Activated T-cell treated with anti-CD3 and anti-CD28 coated beads, Interleukin-2, amount 50 U/mL, for 1 hour (primary cell): ENCODE data around the gene TIE1.

Experiments
- DNase-seq: peaks from one replicate; pipeline ENCODE4 v3.0.0-alpha.2; 2020

TIE1 gene

GRCh38 chr1:43300378-43301094, at the start of gene TIE1:
TSS of gene TIE1 (plus strand) at chr1:43300982. CDS start at chr1:43301072, 90 bp downstream.
- DNase-seq, result no peak

GRCh38 chr1:43251024-43251423, 49.8 kb upstream of the TIE1 start:
- no peak for DNase-seq

GRCh38 chr1:43252225-43252624, 48.6 kb upstream of the TIE1 start:
- no peak for DNase-seq

- no peak for DNase-seq
These were observed 47.6 kb upstream of the TIE1 start for GRCh38 chr1:43253173-43253572.

GRCh38 chr1:43253876-43254275, 46.9 kb upstream of the TIE1 start:
- no peak for DNase-seq

- DNase-seq, result no peak
These were observed 45.2 kb upstream of the TIE1 start for GRCh38 chr1:43255438-43256210.

- DNase-seq, result no peak
These were observed 43.9 kb upstream of the TIE1 start for GRCh38 chr1:43256675-43257570.

- DNase-seq, result no peak
These were observed 42.4 kb upstream of the TIE1 start for GRCh38 chr1:43258370-43258769.

- no peak for DNase-seq
These were observed 35.4 kb upstream of the TIE1 start for GRCh38 chr1:43265431-43265830.

- DNase-seq, result no peak
These were observed 33.9 kb upstream of the TIE1 start for GRCh38 chr1:43266881-43267280.

GRCh38 chr1:43267291-43267805, 33.4 kb upstream of the TIE1 start:
- no peak for DNase-seq

GRCh38 chr1:43267818-43268425, 32.9 kb upstream of the TIE1 start:
- no peak for DNase-seq

GRCh38 chr1:43269627-43270375, 31.0 kb upstream of the TIE1 start, which contains the start of gene TMEM125:
TSS of gene TMEM125 (plus strand) at chr1:43269983. CDS start at chr1:43272723, 2,740 bp downstream.
- no peak for DNase-seq

GRCh38 chr1:43270421-43271095, 30.2 kb upstream of the TIE1 start:
- no peak for DNase-seq

GRCh38 chr1:43271186-43272118, 29.3 kb upstream of the TIE1 start:
- no peak for DNase-seq

- DNase-seq, result no peak
These were observed 28.6 kb upstream of the TIE1 start for GRCh38 chr1:43272161-43272560.

GRCh38 chr1:43272576-43273571, 27.9 kb upstream of the TIE1 start:
- DNase-seq, result no peak

GRCh38 chr1:43273708-43274107, 27.1 kb upstream of the TIE1 start:
- DNase-seq, result no peak
